ENCODE data around the gene SEPTIN5. TPM values are rescaled to one million over a fixed set of nuclear protein-coding genes. Genes with fewer than 3 reads are reported as not detected.

SEPTIN5 gene
- total RNA-seq, 2 experiments from 2014 or later = 0.47 to 0.81 TPM

- CTCF ChIA-PET = no interaction called here
- intact Hi-C loops (cut with micrococcal nuclease) = no loop called here
Observed at GRCh38 chr22:19727310-19728150, 13.2 kb downstream of the SEPTIN5 start.

GRCh38 chr22:19728271-19728670 is 14.0 kb downstream of the SEPTIN5 start:
- no peaks in the 10 kb centered on the region for H3K9me3 Mint-ChIP-seq
- no peak overlapping the region for H3K4me3 Mint-ChIP-seq
- H3K27me3 Mint-ChIP-seq (ENCODE audit: low read depth) = peaks cover 11% of the 10 kb centered on the region
- no peaks in the 10 kb centered on the region for H3K36me3 Mint-ChIP-seq (ENCODE audit: low read depth)
- CTCF ChIA-PET = no interaction called here
- no peak for DNase-seq
- intact Hi-C loops (cut with micrococcal nuclease) = no loop called here
- peaks cover 10% of the 10 kb centered on the region for H3K4me1 Mint-ChIP-seq (ENCODE audit: low read depth)
- H3K27ac Mint-ChIP-seq = no peak overlapping the region

More at GRCh38 chr22:19727310-19728150, 13.2 kb downstream of the SEPTIN5 start:
- H3K27ac Mint-ChIP-seq = no peak overlapping the region
- no peaks in the 10 kb centered on the region for H3K9me3 Mint-ChIP-seq
- H3K4me1 Mint-ChIP-seq (ENCODE audit: low read depth) = peaks cover 13% of the 10 kb centered on the region
- no peaks in the 10 kb centered on the region for H3K36me3 Mint-ChIP-seq (ENCODE audit: low read depth)
- H3K27me3 Mint-ChIP-seq (ENCODE audit: low read depth) = peaks cover 17% of the 10 kb centered on the region
- no peak overlapping the region for H3K4me3 Mint-ChIP-seq
- DNase-seq = no peak

GRCh38 chr22:19728836-19729235 is 14.5 kb downstream of the SEPTIN5 start:
- peaks cover 11% of the 10 kb centered on the region for H3K27me3 Mint-ChIP-seq (ENCODE audit: low read depth)

DNA sequence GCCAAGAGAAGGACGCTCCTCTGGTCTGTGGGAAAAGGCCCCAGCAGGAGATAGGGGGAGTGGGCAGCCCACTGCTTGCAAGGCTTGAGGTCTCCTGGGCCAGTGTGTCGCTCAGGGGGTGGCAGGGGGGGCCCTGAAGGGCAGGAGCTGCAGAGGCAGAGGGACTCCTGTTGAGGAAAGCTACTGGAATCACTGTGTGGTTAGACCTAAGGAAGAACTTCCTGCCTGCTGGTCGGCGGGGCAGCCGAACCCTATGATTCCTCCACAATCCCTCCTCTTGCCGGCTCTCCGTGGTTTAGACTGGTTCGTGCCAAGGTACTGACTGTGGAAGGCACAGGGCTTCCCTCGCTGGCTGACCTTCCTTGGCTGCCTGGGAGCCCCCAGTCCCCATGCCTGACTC is 15.2 kb downstream of the SEPTIN5 start:
- H3K4me1 Mint-ChIP-seq (ENCODE audit: low read depth) = peaks cover 6% of the 10 kb centered on the region
- no peak overlapping the region for H3K27ac Mint-ChIP-seq
- intact Hi-C loops (cut with micrococcal nuclease) = no loop called here
- DNase-seq = no peak
- no peaks in the 10 kb centered on the region for H3K9me3 Mint-ChIP-seq
- H3K36me3 Mint-ChIP-seq (ENCODE audit: low read depth) = no peaks in the 10 kb centered on the region
- no peak overlapping the region for H3K4me3 Mint-ChIP-seq
- peaks cover 10% of the 10 kb centered on the region for H3K27me3 Mint-ChIP-seq (ENCODE audit: low read depth)
- CTCF ChIA-PET = interaction anchor here (0.5 to 4.1 kb wide), 15 partner anchors 12 to 217 kb away, joined by 3 to 81 read pairs (median 7); partner anchors contain the start of genes GNB1L and RTL10

More at GRCh38 chr22:19728836-19729235, 14.5 kb downstream of the SEPTIN5 start:
- intact Hi-C loops (cut with micrococcal nuclease) = no loop called here
- Mint-ChIP-seq H3K4me1 (ENCODE audit: low read depth) (peaks cover 7% of the 10 kb centered on the region), H3K27ac (no peak overlapping the region), H3K36me3 (ENCODE audit: low read depth) (no peaks in the 10 kb centered on the region), H3K9me3 (no peaks in the 10 kb centered on the region), H3K4me3 (no peak overlapping the region)
- CTCF ChIA-PET = interaction anchor here (2.2 to 4.1 kb wide), 2 partner anchors 183 to 218 kb away, joined by 7 to 81 read pairs; no protein-coding TSS in a partner anchor
- DNase-seq = no peak

GRCh38 chr22:19730198-19730597 is 15.9 kb downstream of the SEPTIN5 start:
- intact Hi-C loops (cut with micrococcal nuclease) = loop anchor here (1.0 to 5.0 kb wide), 3 partner anchors 162 to 217 kb away; no protein-coding TSS in a partner anchor
- Mint-ChIP-seq H3K27ac (no peak overlapping the region), H3K36me3 (ENCODE audit: low read depth) (no peaks in the 10 kb centered on the region), H3K9me3 (no peaks in the 10 kb centered on the region), H3K4me3 (no peak overlapping the region), H3K4me1 (ENCODE audit: low read depth) (peaks cover under 1% of the 10 kb centered on the region), H3K27me3 (ENCODE audit: low read depth) (peaks cover 3% of the 10 kb centered on the region)
- DNase-seq = no peak
- CTCF ChIA-PET = interaction anchor here (0.5 to 4.1 kb wide), 53 partner anchors 10 to 284 kb away, joined by 3 to 81 read pairs (median 4); partner anchors contain the start of genes COMT, GNB1L, RTL10 and TBX1

DNA sequence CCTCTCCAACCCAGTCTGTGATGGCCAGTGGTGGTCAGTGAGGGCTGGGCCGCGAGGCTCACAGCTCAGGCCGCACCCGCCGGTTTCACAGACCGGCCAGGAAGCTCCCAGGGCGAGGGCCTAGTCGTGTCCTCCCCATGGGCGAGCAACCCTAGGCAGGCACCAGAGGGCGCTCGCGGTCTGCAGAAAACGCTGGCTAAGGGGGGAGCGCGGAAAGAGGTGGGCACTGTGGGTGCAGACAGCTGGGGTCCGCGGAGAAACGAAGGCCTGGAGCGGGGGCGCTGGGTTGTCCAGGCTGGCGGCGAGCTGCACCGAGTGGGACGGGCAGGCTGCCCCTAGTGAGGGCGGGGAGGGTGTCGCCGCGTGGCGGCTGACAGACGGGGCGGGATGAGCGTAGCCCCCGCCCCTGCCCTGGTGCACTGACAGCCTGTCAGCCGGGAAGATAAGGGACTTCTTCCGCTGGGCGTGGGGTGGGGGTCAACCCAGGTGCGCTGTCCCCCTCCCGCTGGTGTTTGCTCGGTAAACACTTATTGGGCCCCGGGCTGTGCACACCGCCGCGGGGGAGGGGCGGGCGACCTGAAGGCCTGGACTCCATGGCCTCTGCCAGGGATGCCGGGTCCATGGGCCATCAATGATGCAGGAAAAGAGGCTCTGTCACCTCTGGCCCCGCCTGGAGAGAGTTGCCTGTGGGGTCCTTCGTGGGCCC is 16.5 kb downstream of the SEPTIN5 start:
- intact Hi-C loops (cut with micrococcal nuclease) = loop anchor here (1.0 to 5.0 kb wide), 4 partner anchors 36 to 216 kb away; no protein-coding TSS in a partner anchor

GRCh38 chr22:19731361-19732135 is 17.2 kb downstream of the SEPTIN5 start:
- CTCF ChIA-PET = interaction anchor here (0.6 to 4.1 kb wide), 25 partner anchors 10 to 283 kb away, joined by 3 to 81 read pairs (median 5); partner anchors contain the start of genes GNB1L and RTL10
- H3K27me3 Mint-ChIP-seq (ENCODE audit: low read depth) = no peaks in the 10 kb centered on the region
- H3K27ac Mint-ChIP-seq = no peak overlapping the region
- no peaks in the 10 kb centered on the region for H3K36me3 Mint-ChIP-seq (ENCODE audit: low read depth)
- no peak for DNase-seq
- intact Hi-C loops (cut with micrococcal nuclease) = loop anchor here (1.0 to 5.0 kb wide), 2 partner anchors 36 to 161 kb away; no protein-coding TSS in a partner anchor
- no peaks in the 10 kb centered on the region for H3K4me1 Mint-ChIP-seq (ENCODE audit: low read depth)
- no peak overlapping the region for H3K4me3 Mint-ChIP-seq
- no peaks in the 10 kb centered on the region for H3K9me3 Mint-ChIP-seq

More for the DNA sequence above, 16.5 kb downstream of the SEPTIN5 start:
- H3K4me3 Mint-ChIP-seq = peak overlapping the region; percentile 74
- CTCF ChIA-PET = interaction anchor here (0.6 to 4.1 kb wide), 55 partner anchors 11 to 284 kb away, joined by 3 to 81 read pairs (median 4); partner anchors contain the start of genes COMT, GNB1L, RTL10 and TBX1
- H3K27ac Mint-ChIP-seq = no peak overlapping the region
- H3K27me3 Mint-ChIP-seq (ENCODE audit: low read depth) = no peaks in the 10 kb centered on the region
- no peaks in the 10 kb centered on the region for H3K36me3 Mint-ChIP-seq (ENCODE audit: low read depth)
- no peaks in the 10 kb centered on the region for H3K4me1 Mint-ChIP-seq (ENCODE audit: low read depth)
- H3K9me3 Mint-ChIP-seq = no peaks in the 10 kb centered on the region
- peak; percentile 87 for DNase-seq

GRCh38 chr22:19732403-19733113 is 18.3 kb downstream of the SEPTIN5 start:
- Mint-ChIP-seq H3K9me3 (no peaks in the 10 kb centered on the region), H3K27me3 (ENCODE audit: low read depth) (no peaks in the 10 kb centered on the region), H3K36me3 (ENCODE audit: low read depth) (no peaks in the 10 kb centered on the region), H3K4me3 (no peak overlapping the region), H3K4me1 (ENCODE audit: low read depth) (no peaks in the 10 kb centered on the region), H3K27ac (no peak overlapping the region)
- CTCF ChIA-PET = interaction anchor here (0.9 to 4.1 kb wide), 3 partner anchors 23 to 179 kb away, joined by 3 to 81 read pairs (median 13); no protein-coding TSS in a partner anchor
- DNase-seq = no peak
- intact Hi-C loops (cut with micrococcal nuclease) = loop anchor here (5.0 kb wide), 1 partner anchor 160 kb away; no protein-coding TSS in a partner anchor

DNA sequence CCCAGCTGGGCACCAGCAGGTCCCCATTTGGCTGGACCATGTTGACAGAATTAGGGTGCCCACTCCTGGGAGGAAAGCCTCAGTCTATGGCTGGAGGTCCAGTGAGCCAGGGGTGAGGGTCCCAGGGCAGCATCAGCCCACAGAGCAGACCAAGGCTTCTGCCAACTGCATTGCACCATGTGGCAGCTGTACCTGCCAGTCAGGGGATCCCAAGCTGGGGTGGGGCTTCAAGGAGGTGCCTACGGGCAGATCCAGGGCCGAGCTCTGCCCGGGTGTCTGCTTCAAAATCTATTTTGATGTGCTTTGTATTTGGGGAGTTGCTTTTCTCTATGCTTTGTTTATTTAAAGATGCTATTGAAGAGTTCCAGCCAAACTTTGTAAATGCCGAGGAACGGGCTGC is 19.5 kb downstream of the SEPTIN5 start:
- Mint-ChIP-seq H3K36me3 (ENCODE audit: low read depth) (no peaks in the 10 kb centered on the region), H3K4me3 (no peak overlapping the region), H3K27me3 (ENCODE audit: low read depth) (no peaks in the 10 kb centered on the region), H3K27ac (no peak overlapping the region), H3K4me1 (ENCODE audit: low read depth) (no peaks in the 10 kb centered on the region), H3K9me3 (no peaks in the 10 kb centered on the region)
- CTCF ChIA-PET = interaction anchor here (1.0 kb wide), 1 partner anchor 176 kb away, joined by 3 read pairs; no protein-coding TSS in a partner anchor
- intact Hi-C loops (cut with micrococcal nuclease) = loop anchor here (5.0 kb wide), 1 partner anchor 159 kb away; no protein-coding TSS in a partner anchor
- DNase-seq = no peak

GRCh38 chr22:19734163-19734562 is 19.9 kb downstream of the SEPTIN5 start:
- intact Hi-C loops (cut with micrococcal nuclease) = loop anchor here (5.0 kb wide), 1 partner anchor 158 kb away; no protein-coding TSS in a partner anchor
- Mint-ChIP-seq H3K36me3 (ENCODE audit: low read depth) (no peaks in the 10 kb centered on the region), H3K27me3 (ENCODE audit: low read depth) (no peaks in the 10 kb centered on the region), H3K9me3 (no peaks in the 10 kb centered on the region), H3K27ac (no peak overlapping the region), H3K4me1 (ENCODE audit: low read depth) (no peaks in the 10 kb centered on the region), H3K4me3 (no peak overlapping the region)
- no peak for DNase-seq
- CTCF ChIA-PET = interaction anchor here (1.0 kb wide), 1 partner anchor 176 kb away, joined by 3 read pairs; no protein-coding TSS in a partner anchor

All from activated naive CD4-positive, alpha-beta T cell treated with anti-CD3 and anti-CD28 coated beads for 36 hours (primary cell).